ENCODE measurements around the gene ITGB1BP1.
A peak's percentile ranks its signal among the peaks of the same experiment; 100 is the strongest.

ITGB1BP1 gene

DNA sequence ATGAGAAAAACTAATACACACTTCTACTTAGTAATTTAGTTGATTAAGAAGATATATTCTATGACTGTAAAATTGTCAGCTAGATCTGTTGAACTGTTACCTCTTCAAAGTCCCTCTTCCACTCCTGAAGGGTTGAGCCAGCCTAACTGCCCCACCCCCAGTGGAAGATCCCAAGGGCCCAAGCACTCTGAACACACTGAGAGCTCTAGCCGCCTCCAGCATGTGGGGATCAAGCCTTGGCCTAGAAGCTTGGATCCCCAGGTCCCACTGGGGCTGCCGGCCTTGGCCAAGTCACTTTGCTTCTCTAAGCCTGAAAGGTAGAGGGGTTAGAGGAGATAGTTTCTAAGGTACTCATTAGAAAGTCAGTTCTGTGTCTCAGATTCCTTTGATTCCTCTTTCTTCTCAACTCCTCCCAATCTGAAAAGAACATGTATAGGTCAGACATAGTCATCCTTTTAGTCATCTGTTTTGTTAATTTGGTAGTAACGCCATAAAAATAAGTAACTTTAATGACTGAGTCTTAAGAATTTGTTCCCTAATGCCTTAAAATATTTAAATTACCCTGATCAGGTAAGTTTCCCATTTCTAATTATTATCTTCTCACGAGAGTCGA is 5.7 kb upstream of the ITGB1BP1 start:
- DNase-seq (ENCODE audit: insufficient read length, low spot score): no peak
- no peak for FAIRE-seq

DNA sequence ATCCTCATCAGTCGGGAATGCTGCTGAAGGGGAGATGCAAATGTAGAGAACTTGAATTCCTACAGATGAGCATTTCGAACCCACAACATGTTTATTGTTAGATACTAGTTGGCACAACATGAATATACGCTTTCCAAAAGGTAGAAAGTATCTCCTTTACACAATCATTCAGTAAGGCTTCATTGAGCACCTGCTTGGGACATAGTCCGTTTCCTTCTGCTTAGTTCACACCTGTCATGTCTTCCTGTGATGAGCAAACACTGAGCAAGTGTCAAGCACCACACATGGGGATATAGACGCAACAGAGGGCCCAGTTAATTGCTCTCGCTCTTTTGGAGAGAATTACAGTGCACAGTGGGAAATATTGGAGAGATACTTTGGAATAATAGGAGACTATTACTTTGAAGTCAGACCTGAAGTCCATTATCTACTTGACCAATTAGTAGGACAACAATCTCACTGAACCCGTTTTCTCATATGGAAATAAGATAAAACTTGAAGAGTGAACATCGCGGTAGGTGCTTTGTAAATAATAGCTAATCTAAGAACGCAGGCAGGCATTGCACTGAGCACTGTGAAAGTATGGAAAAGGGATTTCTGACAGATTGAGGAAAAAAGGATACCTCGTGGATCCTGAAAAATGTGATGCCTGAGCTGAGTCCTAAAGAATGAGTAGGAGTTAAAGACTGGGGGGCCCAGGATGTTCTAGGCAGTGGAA is 1.3 kb upstream of the ITGB1BP1 start:
- no peak for DNase-seq (ENCODE audit: insufficient read length, low spot score)
- FAIRE-seq: no peak

DNA sequence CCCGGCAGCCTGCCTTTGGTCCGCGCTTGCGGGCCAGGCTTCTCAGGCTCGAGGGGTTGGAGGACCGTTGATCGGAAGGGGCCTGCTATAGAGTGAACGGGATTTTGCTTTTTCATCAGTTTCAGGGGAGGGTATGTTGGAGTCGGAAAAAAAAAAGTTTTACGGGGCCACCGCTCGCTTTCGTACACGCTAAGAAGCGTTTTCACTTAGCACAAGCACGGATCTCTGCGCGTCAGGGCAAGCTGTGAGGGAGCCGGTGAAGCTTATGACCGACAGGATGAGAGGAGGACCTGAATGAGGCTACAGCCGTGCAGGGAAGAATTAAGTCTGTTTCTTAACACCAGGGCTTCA is 569 bp upstream of the ITGB1BP1 start:
- FAIRE-seq (no peak), DNase-seq (ENCODE audit: insufficient read length, low spot score) (no peak)

DNA sequence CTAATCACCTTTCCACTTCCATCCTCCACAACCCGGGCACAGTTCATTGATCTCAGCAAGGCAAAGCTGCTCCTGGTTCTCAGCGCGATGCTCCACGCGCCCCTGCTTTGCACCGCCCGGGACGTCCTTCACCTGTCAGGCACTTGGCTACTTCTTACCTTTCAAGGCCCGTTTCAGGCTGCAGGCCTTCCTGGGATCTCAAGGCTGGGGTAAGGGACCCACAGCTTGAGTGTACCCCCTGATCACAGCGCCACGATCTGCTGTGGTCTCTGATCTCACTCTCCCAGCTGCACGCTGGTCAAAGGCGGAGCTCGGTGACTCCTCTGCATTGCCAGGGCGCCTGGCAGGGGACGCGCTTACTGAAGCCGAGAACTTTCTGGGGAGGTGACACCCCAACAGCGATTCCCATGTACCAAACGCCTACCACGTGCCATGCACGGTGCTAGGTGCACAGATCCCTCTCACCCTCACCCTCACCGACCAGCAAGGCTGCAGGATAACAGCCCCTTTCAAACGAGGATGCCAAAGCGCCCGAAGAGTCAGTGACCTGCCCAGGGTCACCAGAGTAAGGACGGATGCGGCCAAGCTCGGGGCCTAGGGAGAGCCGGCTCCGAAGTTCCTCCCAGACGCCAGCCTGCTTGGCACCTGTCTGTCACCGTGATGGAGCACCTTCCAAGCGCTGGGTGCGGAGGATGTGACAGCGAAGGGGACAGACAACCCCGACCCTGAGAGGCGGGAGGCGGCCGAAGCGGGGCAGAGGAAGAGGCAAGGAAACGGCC is 818 bp downstream of the ITGB1BP1 start:
- FAIRE-seq: no peak
- DNase-seq (ENCODE audit: insufficient read length, low spot score): peak; percentile 46

DNA sequence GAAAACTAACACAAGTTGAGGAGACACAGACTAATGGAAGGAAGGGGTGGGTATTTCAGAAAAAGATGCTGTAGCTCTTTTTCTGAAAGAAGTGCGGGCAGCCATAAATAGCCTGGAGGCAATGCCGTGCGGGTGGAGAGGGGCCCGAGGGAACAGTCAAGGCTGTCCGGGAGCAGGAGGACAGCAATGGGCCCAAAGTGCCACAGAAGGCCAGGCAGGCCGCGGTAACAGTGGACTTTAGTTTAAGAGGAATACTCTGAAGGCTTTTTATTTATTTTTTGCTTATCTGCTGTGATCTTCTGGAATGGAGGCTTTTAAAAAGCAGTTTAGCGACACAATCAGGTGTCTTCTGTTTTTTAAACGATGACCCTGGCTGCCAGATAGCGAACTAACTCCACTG is 2.8 kb downstream of the ITGB1BP1 start:
- DNase-seq (ENCODE audit: insufficient read length, low spot score): no peak
- FAIRE-seq: no peak

DNA sequence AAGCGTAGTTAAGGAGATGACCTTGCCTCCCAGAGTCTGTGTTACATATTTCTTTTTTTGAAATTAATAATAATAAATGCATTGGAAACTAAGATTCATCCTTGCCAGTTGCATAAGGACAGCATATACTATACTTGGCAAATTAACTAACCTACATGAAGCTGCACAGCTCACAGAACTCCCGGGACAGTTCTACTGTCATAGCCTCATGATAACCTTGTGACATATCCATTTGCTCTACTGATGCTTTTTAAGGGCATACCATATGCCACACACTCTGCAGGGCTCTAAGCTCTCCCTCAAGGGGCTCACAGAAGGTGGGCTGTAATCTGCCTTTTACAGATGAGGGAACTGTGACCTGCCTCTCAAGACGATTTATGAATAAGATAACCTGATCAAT is 3.8 kb downstream of the ITGB1BP1 start:
- no peak for FAIRE-seq

DNA sequence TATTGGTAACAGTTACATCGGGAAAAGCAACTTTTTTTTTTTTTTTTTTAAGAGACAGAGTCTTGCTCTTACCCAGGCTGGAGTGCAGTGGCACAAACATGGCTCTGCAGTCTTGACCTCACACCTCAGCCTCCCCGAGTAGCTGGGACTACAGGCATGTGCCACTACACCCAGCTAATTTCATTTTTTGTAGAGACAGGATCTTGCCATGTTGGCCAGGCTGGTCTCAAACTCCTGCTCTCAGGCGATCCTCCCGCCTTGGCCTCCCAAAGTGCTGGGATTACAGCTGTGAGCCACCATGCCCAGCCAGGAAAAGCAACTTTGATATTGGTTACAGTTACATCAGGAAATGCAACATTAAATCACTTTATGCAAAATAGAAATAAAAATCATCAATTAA is 4.6 kb downstream of the ITGB1BP1 start:
- FAIRE-seq (no peak), DNase-seq (ENCODE audit: insufficient read length, low spot score) (no peak)

More for the DNA sequence above, 3.8 kb downstream of the ITGB1BP1 start:
- DNase-seq (ENCODE audit: insufficient read length, low spot score): no peak

DNA sequence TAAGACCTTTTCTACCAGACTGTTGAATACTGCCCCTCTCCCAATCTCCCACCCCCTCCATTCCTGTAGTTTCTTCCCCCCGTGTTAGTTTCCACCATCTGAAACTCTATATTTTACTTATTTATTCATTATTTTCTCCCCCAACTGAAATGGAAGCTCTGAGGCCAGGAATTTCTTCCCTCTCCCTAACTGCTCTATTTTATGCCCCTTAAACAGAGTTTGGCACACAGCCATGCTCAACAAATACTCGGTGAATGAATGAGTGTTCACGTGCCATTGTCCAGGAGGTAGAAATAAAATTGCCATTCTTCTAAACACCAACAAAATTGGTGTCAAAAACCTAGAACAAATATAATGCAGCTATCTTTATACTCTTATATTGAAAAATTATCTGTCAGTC is 5.6 kb downstream of the ITGB1BP1 start:
- FAIRE-seq (no peak), DNase-seq (ENCODE audit: insufficient read length, low spot score) (no peak)

DNA sequence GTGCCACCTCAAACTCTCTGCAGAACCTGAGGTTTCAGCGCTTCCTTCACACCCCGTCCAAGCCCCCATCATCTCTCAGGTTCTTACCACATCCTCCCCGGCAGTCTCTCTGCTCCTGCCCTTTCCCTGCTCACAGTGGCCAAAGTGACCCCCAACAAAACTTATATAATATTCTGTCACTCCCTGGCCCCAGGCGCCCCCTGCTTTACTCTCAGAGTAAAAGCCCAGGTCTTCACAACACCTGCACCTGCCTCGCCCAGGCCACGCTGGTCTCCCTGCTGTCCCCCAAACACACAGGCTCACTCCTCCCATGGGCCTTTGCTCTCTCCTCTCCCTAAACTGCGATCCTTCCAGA is 6.4 kb downstream of the ITGB1BP1 start:
- DNase-seq (ENCODE audit: insufficient read length, low spot score) (no peak), FAIRE-seq (no peak)

DNA sequence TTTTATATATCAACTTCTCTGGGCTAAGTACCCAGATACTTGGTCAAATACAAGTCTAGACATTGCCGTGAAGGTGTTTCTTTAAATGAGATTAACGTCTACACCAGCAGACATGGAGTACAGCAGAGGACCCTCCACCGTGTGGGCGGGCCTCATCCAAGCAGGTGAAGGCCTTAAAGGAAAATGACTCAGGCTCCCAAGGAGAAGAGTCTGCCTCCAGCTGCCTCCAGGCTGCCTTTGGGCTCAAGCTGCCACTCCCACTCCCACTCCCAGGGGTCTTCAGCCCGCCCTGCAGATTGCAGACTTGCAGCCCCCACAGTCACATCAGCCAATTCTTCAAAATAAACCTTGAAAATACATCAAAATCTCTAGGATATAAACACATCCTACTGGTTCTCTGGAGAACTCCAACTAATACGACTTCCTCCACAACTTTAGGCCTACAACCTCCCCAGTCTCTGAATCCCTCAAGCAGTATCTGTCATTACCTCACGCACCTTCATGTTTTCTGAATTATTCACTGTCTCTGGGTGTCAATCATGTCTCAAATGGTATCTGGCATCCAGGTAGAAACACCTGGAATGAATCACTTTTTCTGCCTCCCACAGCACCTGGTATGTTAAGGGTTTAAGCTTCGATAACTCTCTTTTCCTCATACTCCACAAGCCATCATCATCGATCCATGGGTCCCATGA is 6.9 kb downstream of the ITGB1BP1 start:
- DNase-seq (ENCODE audit: insufficient read length, low spot score) (no peak), FAIRE-seq (no peak)

DNA sequence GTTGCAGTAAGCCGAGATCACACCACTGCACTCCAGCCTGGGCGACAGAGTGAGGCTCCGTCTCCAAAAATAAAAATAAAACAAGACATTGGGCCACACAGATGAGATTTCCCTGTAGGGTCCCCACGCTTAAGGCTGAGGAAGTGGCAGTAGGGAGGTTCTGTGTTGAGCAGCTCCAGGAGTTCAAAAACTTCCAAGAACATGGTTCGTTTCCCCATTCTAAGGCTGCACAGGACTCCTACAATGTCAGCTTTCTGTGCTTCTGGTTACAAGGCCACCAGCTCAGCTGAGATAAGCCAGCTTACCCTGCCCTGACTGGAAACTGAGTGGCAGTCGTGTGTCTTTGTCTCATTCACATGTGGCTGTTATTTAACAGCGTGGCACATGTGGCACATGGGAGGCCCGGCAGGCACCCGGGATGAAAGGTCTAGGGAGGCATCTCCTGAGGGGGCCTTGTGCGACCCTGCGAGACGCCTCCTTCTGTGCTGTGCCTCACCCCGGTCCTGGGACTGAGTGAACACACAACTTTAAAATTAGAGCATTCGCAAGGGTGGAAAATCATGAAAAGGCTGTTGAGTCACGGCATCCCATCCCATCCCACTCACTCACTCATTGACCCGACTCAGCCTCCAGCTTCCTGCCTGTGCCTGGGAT is 7.7 kb downstream of the ITGB1BP1 start:
- no peak for DNase-seq (ENCODE audit: insufficient read length, low spot score)
- FAIRE-seq: no peak

DNA sequence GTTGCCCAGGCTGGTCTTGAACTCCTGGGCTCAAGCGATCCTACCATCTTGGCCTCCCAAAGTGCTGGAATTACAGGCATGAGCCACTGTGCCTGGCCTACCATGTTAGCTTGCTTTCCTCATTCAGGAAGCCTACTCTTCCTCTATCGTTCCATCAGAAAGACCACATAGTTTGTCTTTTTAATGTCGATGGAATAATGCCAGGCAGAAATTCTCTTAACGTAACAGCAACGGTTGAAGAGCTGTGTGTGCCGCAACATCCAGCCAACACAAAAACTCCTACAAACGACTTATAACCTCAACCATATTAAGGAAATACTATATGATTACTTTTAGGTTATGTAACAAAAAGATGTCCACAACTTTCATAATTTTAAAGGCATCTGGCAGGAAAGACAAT is 10.5 kb downstream of the ITGB1BP1 start:
- FAIRE-seq: no peak
- DNase-seq (ENCODE audit: insufficient read length, low spot score): no peak

DNA sequence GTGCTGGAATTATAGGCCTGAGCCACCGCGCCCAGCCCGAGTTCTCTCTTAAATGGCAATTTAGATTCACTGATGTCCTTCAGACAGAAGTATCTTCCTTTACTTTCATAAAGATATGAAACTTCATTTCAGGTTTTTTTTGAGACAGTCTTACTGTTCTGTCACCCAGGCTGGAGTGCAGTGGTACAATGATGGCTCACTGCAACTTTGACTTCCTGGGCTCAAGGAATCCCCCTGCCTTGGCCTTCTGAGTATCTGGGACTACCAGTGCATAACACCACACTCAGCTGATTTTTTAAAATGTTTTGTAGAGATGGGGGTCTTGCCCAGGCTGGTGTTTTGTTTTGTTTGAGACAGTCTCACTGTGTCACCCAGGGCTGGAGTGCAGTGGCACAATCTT is 13.2 kb downstream of the ITGB1BP1 start:
- DNase-seq (ENCODE audit: insufficient read length, low spot score) (no peak), FAIRE-seq (no peak)

DNA sequence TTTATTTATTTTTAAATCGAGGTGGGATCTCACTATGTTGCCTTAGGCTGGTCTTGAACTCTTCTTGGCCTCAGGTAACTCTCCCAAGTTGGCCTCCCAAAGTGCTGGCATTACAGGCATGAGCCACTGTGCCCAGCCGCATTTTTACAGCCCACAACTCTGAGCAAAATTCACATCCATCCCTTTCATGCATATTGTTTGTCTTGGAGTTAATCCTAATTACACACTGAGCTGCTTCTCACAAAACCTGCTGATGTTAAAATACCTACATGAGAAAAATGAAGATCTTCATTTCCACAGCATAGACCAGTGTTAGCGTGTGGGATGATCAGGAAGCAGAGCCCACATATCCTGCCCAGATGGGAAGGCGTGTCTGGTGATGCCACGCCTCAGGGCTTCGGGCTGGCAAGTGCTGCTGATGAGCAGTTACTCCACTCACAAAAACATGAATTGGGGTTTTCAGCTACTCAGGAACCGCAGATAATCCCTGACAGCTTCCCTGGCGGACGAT is 14.6 kb downstream of the ITGB1BP1 start:
- FAIRE-seq (no peak), DNase-seq (ENCODE audit: insufficient read length, low spot score) (no peak)

DNA sequence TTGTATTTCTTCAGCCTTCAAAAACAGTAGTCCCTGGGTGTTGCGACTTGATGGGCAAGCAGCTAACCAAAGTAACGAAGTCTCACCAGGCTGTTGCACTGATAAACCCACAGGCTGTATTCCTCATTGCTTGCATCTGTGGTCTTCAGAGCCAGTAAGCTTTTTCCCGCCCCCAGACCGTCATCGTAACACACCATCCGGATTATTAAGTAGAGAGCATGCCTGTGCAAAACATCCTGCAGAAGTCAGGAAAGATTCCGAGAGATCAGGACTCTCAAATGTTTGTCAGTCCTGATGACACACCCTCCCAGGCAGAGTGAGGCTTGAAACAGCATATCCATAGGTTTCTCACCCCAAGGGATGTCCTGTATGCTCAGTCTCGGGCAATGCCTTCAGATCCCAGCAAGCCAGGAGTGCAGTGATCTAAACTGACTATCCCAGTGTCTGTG is 15.9 kb downstream of the ITGB1BP1 start:
- DNase-seq (ENCODE audit: insufficient read length, low spot score) (no peak), FAIRE-seq (no peak)

DNA sequence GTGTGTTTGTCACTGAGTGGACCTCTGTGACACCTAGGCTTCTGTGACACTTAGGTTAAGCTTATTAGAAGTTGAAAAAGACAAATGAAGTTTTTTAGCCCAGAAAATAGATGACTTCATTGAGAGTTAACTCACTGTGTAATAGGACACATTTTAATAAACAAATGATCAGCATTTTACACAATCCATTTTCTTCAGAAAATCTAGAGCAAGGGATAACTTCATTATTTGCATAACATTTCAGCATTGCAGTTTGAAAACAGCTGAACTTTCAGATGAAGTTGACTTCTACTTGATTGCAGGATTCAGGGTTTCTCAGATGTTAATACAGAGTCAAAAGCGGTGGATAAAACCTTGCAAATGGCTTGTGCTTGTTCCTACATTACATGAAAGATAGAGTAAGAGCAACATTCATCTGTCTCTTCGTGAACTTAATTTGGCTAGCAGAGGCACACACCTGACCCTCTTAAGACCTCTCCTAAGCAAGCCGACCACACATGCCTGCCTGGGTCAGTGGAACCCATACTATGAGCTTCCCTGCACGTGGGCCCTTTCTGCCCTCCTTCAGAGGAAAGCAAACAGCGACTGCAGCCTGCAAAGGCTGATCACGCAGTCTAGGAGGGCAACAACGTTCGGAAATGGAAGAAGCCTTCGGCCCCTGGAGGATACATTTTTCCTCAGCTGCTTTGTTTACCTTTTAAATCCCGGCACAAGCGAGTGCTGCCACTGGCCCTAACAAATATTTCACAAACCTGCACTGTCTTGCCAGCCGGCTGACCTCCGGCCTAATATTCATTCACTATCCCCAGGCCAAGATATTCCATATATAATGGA is 16.6 kb downstream of the ITGB1BP1 start:
- DNase-seq (ENCODE audit: insufficient read length, low spot score): no peak
- no peak for FAIRE-seq

DNA sequence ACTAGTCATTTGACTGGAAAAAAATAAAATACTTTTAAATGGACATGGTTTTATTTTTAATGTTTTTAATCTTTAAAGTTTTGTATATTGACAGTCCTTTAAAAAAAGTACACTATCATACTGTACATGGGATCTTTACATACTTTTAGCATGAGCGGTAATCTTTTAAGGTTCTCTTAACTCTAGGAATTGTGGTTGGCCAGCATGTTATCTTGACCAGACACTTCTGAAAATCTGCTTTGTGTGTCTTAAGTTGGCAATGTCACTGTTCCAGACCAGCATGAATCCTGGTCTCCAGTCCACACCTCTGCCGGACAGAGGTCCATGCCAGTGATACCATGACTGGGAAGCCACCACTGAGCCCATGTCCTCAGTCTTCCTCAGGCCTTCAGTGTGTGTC is 17.7 kb downstream of the ITGB1BP1 start:
- FAIRE-seq: no peak
- DNase-seq (ENCODE audit: insufficient read length, low spot score): no peak

DNA sequence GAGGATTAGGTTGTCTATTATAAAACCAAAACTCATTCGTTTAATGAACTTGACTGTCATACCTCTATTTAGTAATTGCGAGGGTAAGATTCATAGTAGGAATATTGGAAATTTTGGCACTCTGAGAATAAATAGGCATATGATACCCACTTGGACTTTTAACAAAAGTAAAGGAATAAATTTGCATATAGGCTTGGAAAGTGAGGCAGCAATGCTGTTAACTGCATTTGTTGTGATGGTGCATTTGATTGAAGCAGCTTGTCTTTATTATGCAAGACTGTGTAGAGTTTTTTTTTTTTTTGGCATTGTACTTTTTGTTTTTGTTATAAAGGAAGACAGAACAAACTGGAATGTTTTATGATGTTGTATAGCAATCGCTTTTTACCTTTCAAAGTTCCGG is 18.9 kb downstream of the ITGB1BP1 start:
- FAIRE-seq: no peak
- DNase-seq (ENCODE audit: insufficient read length, low spot score): no peak

DNA sequence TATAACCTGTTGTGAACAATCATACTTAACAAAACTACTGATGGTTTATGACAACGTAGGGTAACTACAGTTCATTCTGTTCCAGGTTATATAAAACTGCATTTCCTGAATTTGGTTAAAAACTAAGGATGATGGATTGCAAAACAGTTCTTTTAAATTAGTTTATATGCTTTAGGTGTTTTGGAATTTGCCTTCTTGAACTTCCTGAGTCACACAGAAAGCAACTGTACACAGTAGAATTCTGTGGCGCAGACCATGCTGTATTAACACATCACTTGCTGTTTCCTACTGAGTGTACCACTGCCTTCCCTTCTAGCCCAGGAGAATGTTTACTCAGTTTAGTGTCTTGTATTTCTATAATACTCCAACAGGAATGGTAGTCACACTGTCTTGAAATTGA is 19.4 kb downstream of the ITGB1BP1 start:
- FAIRE-seq: no peak

More for the DNA sequence above, 19.4 kb downstream of the ITGB1BP1 start:
- no peak for DNase-seq (ENCODE audit: insufficient read length, low spot score)

Data from HTR-8/SVneo (cell line).